HCT116 (cell line): ENCODE results near the gene ZNF521. TPM values are rescaled to one million over a fixed set of nuclear protein-coding genes. Genes with fewer than 3 reads are reported as not detected.

Experiments used
- ATAC-seq: fragments of 200-7000 bp; cut with Tn5 transposase; 2 replicates; pipeline ENCODE4 v1.9.1; 2020; ENCODE audit warnings: mild to moderate bottlenecking, moderate library complexity
- BruUV-seq: library from RNA; stranded (reverse); fragments of 400-500 nt; replicated peaks from 2 replicates; lab custom pipeline; 2021; lab: Mats Ljungman, UMichigan
- CTCF ChIA-PET: fragments of 300-600 bp; sonication (Branson Sonifier 250); formaldehyde crosslinking; loops from one replicate; lab custom pipeline; 2021; ENCODE audit warnings: antibody characterized with exemption; lab: Charles Lee
- POLR2A ChIA-PET: fragments of 300-600, 350-600 bp; sonication (Branson Sonifier 250); formaldehyde crosslinking; loops from one replicate; lab custom pipeline; 2021; ENCODE audit warnings: antibody characterized with exemption; lab: Charles Lee
- RAD21 ChIA-PET, 2 experiments: fragments of 300-600 bp; sonication (Branson Sonifier 250); formaldehyde crosslinking; loops; one replicate each; lab custom pipeline; 2023; ENCODE audit warnings: low total read pairs in 2 of 2; ENCODE audit not compliant: uncharacterized antibody in 2 of 2, unreplicated experiment in 2 of 2, low non-redundant PET in 1 of 2; lab: Charles Lee
- DNase-seq: peaks from one replicate; pipeline ENCODE4 v3.0.0-alpha.2; 2010; ENCODE audit warnings: low read depth, low spot score
- H2AFZ ChIP-seq: fragments of 200-600 bp; shearing (Covaris generic), sonication (generic); 2 replicates; pipeline ENCODE4 v1.6.1; 2017; ENCODE audit warnings: low read depth, mixed run types, mixed read lengths, antibody characterized with exemption, low read length; ENCODE audit not compliant: poor library complexity, severe bottlenecking
- H3K27ac ChIP-seq: 2 replicates; pipeline ENCODE4 v1.5.1; 2012; ENCODE audit warnings: low read depth, low read length
- H3K27me3 ChIP-seq: fragments of 200-600 bp; sonication (generic); 2 replicates; pipeline ENCODE4 v1.6.1; 2016; ENCODE audit warnings: mixed run types, low read length, mixed read lengths; ENCODE audit not compliant: insufficient read depth
- H3K36me3 ChIP-seq, 2 experiments: fragments of 200-500 bp in 1 of 2; fragments of 200-600 bp in 1 of 2; sonication (Bioruptor generic) in 1 of 2; sonication (generic) in 1 of 2; 2 replicates each; pipeline versions ENCODE4 v1.5.1 to v1.6.1; 2014 to 2016; ENCODE audit warnings: low read length in 2 of 2, inconsistent platforms in 1 of 2, mixed read lengths in 1 of 2, mixed run types in 1 of 2; ENCODE audit not compliant: insufficient read depth in 2 of 2, control insufficient read depth in 1 of 2
- H3K4me1 ChIP-seq, 2 experiments: fragments of 200-600 bp in 1 of 2; sonication (generic) in 1 of 2; 2 replicates each; pipeline versions ENCODE4 v1.5.1 to v1.6.1; 2012 to 2017; ENCODE audit warnings: low read length in 2 of 2, inconsistent platforms in 1 of 2, mild to moderate bottlenecking in 1 of 2, mixed read lengths in 1 of 2, mixed run types in 1 of 2, moderate library complexity in 1 of 2; ENCODE audit not compliant: insufficient read depth in 2 of 2, control insufficient read depth in 1 of 2
- H3K4me2 ChIP-seq: fragments of 200-600 bp; sonication (generic); 2 replicates; pipeline ENCODE4 v1.6.1; 2017; ENCODE audit warnings: mixed run types, low read length, mixed read lengths
- H3K4me3 ChIP-seq, 2 experiments: fragments of 200-600 bp in 1 of 2; sonication (generic) in 1 of 2; replicated peaks in 1 of 2; 2 replicates each; pipeline ENCODE4 v1.5.1; 2011 to 2016; ENCODE audit warnings: low read length in 2 of 2, control low read depth in 1 of 2, low read depth in 1 of 2, mild to moderate bottlenecking in 1 of 2, mixed read lengths in 1 of 2, mixed run types in 1 of 2
- H3K79me2 ChIP-seq: fragments of 200-600 bp; sonication (generic); 2 replicates; pipeline ENCODE4 v1.6.1; 2017; ENCODE audit warnings: mild to moderate bottlenecking, mixed run types, low read length, moderate library complexity, mixed read lengths; ENCODE audit not compliant: insufficient read depth
- H3K9ac ChIP-seq: fragments of 200-600 bp; sonication (generic); 2 replicates; pipeline ENCODE4 v1.6.1; 2016; ENCODE audit warnings: low read length, mixed read lengths
- H3K9me2 ChIP-seq: fragments of 200-600 bp; sonication (generic), shearing (Covaris generic); 2 replicates; pipeline ENCODE4 v1.6.1; 2017; ENCODE audit warnings: mixed run types, mild to moderate bottlenecking, moderate library complexity; ENCODE audit not compliant: insufficient read depth
- H3K9me3 ChIP-seq, 2 experiments: fragments of 200-500 bp in 1 of 2; fragments of 200-600 bp in 1 of 2; sonication (Bioruptor generic) in 1 of 2; sonication (generic) in 1 of 2; 2 replicates each; pipeline ENCODE4 v1.6.1; 2014 to 2017; ENCODE audit warnings: low read length in 2 of 2, mixed read lengths in 2 of 2, inconsistent platforms in 1 of 2, low read depth in 1 of 2, mild to moderate bottlenecking in 1 of 2, mixed run types in 1 of 2, moderate library complexity in 1 of 2; ENCODE audit not compliant: control insufficient read depth in 1 of 2, insufficient read depth in 1 of 2
- H4K20me1 ChIP-seq: fragments of 200-600 bp; sonication (generic), shearing (Covaris generic); 2 replicates; pipeline ENCODE4 v1.6.1; 2017; ENCODE audit warnings: mixed run types, mild to moderate bottlenecking, moderate library complexity; ENCODE audit not compliant: insufficient read depth
- ATF3 ChIP-seq: IDR thresholded peaks from 2 replicates; pipeline ENCODE4 v1.6.1; 2012
- CTCF ChIP-seq, 3 experiments: fragments of 200-600 bp in 1 of 3; sonication (generic) in 1 of 3; IDR thresholded peaks in 2 of 3; conservative IDR thresholded peaks in 1 of 3; 2 replicates each; pipeline ENCODE4 v1.5.1; 2012 to 2017; ENCODE audit warnings: low read depth in 2 of 3, low read length in 2 of 3, antibody characterized with exemption in 1 of 3, borderline replicate concordance in 1 of 3, control low read depth in 1 of 3, mild to moderate bottlenecking in 1 of 3, mixed read lengths in 1 of 3, mixed run types in 1 of 3, moderate library complexity in 1 of 3; ENCODE audit not compliant: insufficient read depth in 1 of 3
- EZH2 ChIP-seq: fragments of 200-600 bp; sonication (generic); IDR thresholded peaks from 2 replicates; pipeline ENCODE4 v1.6.1; 2017; ENCODE audit warnings: antibody characterized with exemption, mixed run types
- JUND ChIP-seq: IDR thresholded peaks from 2 replicates; pipeline ENCODE4 v1.6.1; 2012
- MAX ChIP-seq: IDR thresholded peaks from 2 replicates; pipeline ENCODE4 v1.6.1; 2012
- POLR2AphosphoS5 ChIP-seq: IDR thresholded peaks from 2 replicates; pipeline ENCODE4 v1.6.1; 2011; ENCODE audit warnings: mild to moderate bottlenecking, low read depth, low read length, moderate library complexity
- RAD21 ChIP-seq: IDR thresholded peaks from 2 replicates; pipeline ENCODE4 v1.6.1; 2012; ENCODE audit warnings: low read depth, mild to moderate bottlenecking
- REST ChIP-seq: IDR thresholded peaks from 2 replicates; pipeline ENCODE4 v1.6.1; 2012; ENCODE audit warnings: low read depth
- SIN3A ChIP-seq: IDR thresholded peaks from 2 replicates; pipeline ENCODE4 v1.6.1; 2012; ENCODE audit warnings: low read depth
- ZBTB33 ChIP-seq: IDR thresholded peaks from 2 replicates; pipeline ENCODE4 v1.6.1; 2011; ENCODE audit warnings: mild to moderate bottlenecking, low read length, moderate library complexity; ENCODE audit not compliant: insufficient replicate concordance; ENCODE audit errors: extremely low read depth
- ZNF274 ChIP-seq: fragments of 200-500 bp; sonication (Bioruptor generic); IDR thresholded peaks from 2 replicates; pipeline ENCODE4 v1.6.1; 2014; ENCODE audit warnings: mild to moderate bottlenecking, low read depth, low read length, inconsistent platforms
- intact Hi-C: fragments of 100-400 bp; cut with micrococcal nuclease; formaldehyde crosslinking; loops from 2 replicates; pipeline ENCODE4 v1.10.0; 2022
- total RNA-seq: library from RNA; stranded (reverse); gene quantifications from one replicate; pipeline ENCODE4 v1.2.1, GENCODE V29; 2021; ENCODE audit not compliant: unreplicated experiment

ZNF521 gene
- total RNA-seq, 1 experiment from 2014 or later = 0.10 TPM

- no peaks in the 10 kb centered on the region for H3K79me2 ChIP-seq
- no peak overlapping the region for H2AFZ ChIP-seq
- H3K36me3 ChIP-seq = no peaks in the 10 kb centered on the region
- H3K4me3 ChIP-seq = no peak overlapping the region
- DNase-seq = no peak
- no peaks in the 10 kb centered on the region for H3K27me3 ChIP-seq
- H3K9me3 ChIP-seq = no peaks in the 10 kb centered on the region
- POLR2A ChIA-PET = no interaction called here
- BruUV-seq = no TSS peak
- no peak for ATAC-seq
- no peak overlapping the region for H3K4me2 ChIP-seq
- H3K27ac ChIP-seq = no peak overlapping the region
- H3K9me2 ChIP-seq = no peaks in the 10 kb centered on the region
- no peaks in the 10 kb centered on the region for H3K4me1 ChIP-seq
- RAD21 ChIA-PET = no interaction called here
- CTCF ChIA-PET = no interaction called here
- intact Hi-C loops = no loop called here
- H4K20me1 ChIP-seq = no peaks in the 10 kb centered on the region
- TF ChIP-seq SIN3A (no peak), MAX (no peak)
- no peak overlapping the region for H3K9ac ChIP-seq
Observed at GRCh38 chr18:25316381-25317018, 35.5 kb downstream of the ZNF521 start.

GRCh38 chr18:25314838-25315190 is 37.2 kb downstream of the ZNF521 start:
- no peaks in the 10 kb centered on the region for H3K79me2 ChIP-seq
- no peak overlapping the region for H3K4me2 ChIP-seq
- intact Hi-C loops = no loop called here
- CTCF ChIA-PET = no interaction called here
- H2AFZ ChIP-seq = no peak overlapping the region
- no TSS peak for BruUV-seq
- H4K20me1 ChIP-seq = no peaks in the 10 kb centered on the region
- no peaks in the 10 kb centered on the region for H3K36me3 ChIP-seq
- POLR2A ChIA-PET = no interaction called here
- ATAC-seq (no peak), DNase-seq (no peak)
- RAD21 ChIA-PET = no interaction called here
- no peak overlapping the region for H3K4me3 ChIP-seq
- H3K9ac ChIP-seq = no peak overlapping the region
- TF ChIP-seq ZNF274 (no peak), RAD21 (no peak), EZH2 (no peak), JUND (no peak), CTCF (IDR thresholded peaks at IDR 0.05 in 2 of 3, conservative IDR thresholded peaks at IDR 0.05 in 1 of 3; ENCODE audit: borderline replicate concordance in 1 of 3, insufficient read depth in 1 of 3, low read depth in 2 of 3, low read length in 2 of 3) (no peak), ATF3 (no peak), REST (no peak), ZBTB33 (no peak), POLR2AphosphoS5 (no peak)
- H3K27me3 ChIP-seq = no peaks in the 10 kb centered on the region
- no peaks in the 10 kb centered on the region for H3K9me3 ChIP-seq
- no peaks in the 10 kb centered on the region for H3K4me1 ChIP-seq
- no peak overlapping the region for H3K27ac ChIP-seq
- no peaks in the 10 kb centered on the region for H3K9me2 ChIP-seq
